ENCODE results near the gene OCA2. TPM values are rescaled to one million over a fixed set of nuclear protein-coding genes. Genes with fewer than 3 reads are reported as not detected.

Gene OCA2
- total and polyA plus RNA-seq, 4 donors = 1.6 to 4.0 (median 2.5) TPM

GRCh38 chr15:27864719-27865118, 234.4 kb downstream of the OCA2 start:
- no peaks in the 10 kb centered on the region for H3K9me3 ChIP-seq (ENCODE audit: control insufficient read depth, low read length)
- no peaks in the 10 kb centered on the region for H3K27me3 ChIP-seq (ENCODE audit: control insufficient read depth in 1 of 2, insufficient read depth in 2 of 2, low read length in 1 of 2)
- 79 to 87% methylated on average over 8 of the region's 8 CpGs for WGBS, 2 donors
- H3K4me1 ChIP-seq (ENCODE audit: control insufficient read depth in 1 of 2, insufficient read depth in 2 of 2, low read length in 2 of 2) = no peaks in the 10 kb centered on the region
- intact Hi-C loops (cut with DNase I) = no loop called here
- no peak overlapping the region for H3K27ac ChIP-seq (ENCODE audit: low read depth in 1 of 2, low read length in 2 of 2)
- no peak for ATAC-seq (ENCODE audit: low FRiP score)
- no peak overlapping the region for H3K4me3 ChIP-seq (ENCODE audit: low read length in 2 of 2)
- DNase-seq = no peak
- H3K36me3 ChIP-seq (ENCODE audit: control insufficient read depth in 1 of 2, insufficient read depth in 2 of 2, low read length in 1 of 2) = no peaks in the 10 kb centered on the region

GRCh38 chr15:27864086-27864485, 235.0 kb downstream of the OCA2 start:
- Histone ChIP-seq H3K4me1 (ENCODE audit: control insufficient read depth in 1 of 2, insufficient read depth in 2 of 2, low read length in 2 of 2) (no peaks in the 10 kb centered on the region), H3K4me3 (ENCODE audit: low read length in 2 of 2) (no peak overlapping the region), H3K36me3 (ENCODE audit: control insufficient read depth in 1 of 2, insufficient read depth in 2 of 2, low read length in 1 of 2) (no peaks in the 10 kb centered on the region), H3K27ac (ENCODE audit: low read depth in 1 of 2, low read length in 2 of 2) (no peak overlapping the region), H3K27me3 (ENCODE audit: control insufficient read depth in 1 of 2, insufficient read depth in 2 of 2, low read length in 1 of 2) (no peaks in the 10 kb centered on the region), H3K9me3 (ENCODE audit: control insufficient read depth, low read length) (no peaks in the 10 kb centered on the region)
- 91 to 97% methylated on average over 2 of the region's 2 CpGs for WGBS, 2 donors
- ATAC-seq (ENCODE audit: low FRiP score) (no peak), DNase-seq (no peak)
- intact Hi-C loops (cut with DNase I) = no loop called here

- Histone ChIP-seq H3K4me1 (ENCODE audit: control insufficient read depth in 1 of 2, insufficient read depth in 2 of 2, low read length in 2 of 2) (no peaks in the 10 kb centered on the region), H3K27ac (ENCODE audit: low read depth in 1 of 2, low read length in 2 of 2) (no peak overlapping the region), H3K27me3 (ENCODE audit: control insufficient read depth in 1 of 2, insufficient read depth in 2 of 2, low read length in 1 of 2) (no peaks in the 10 kb centered on the region), H3K4me3 (ENCODE audit: low read length in 2 of 2) (no peak overlapping the region), H3K9me3 (ENCODE audit: control insufficient read depth, low read length) (no peaks in the 10 kb centered on the region), H3K36me3 (ENCODE audit: control insufficient read depth in 1 of 2, insufficient read depth in 2 of 2, low read length in 1 of 2) (no peaks in the 10 kb centered on the region)
- WGBS, 2 donors = 56 to 68% methylated on average over 6 of the region's 6 CpGs
- intact Hi-C loops (cut with DNase I) = no loop called here
- ATAC-seq (ENCODE audit: low FRiP score) = no peak
- no peak for DNase-seq
These were observed 236.1 kb downstream of the OCA2 start for GRCh38 chr15:27863000-27863399.

- H3K36me3 ChIP-seq (ENCODE audit: control insufficient read depth in 1 of 2, insufficient read depth in 2 of 2, low read length in 1 of 2) = no peaks in the 10 kb centered on the region
- H3K9me3 ChIP-seq (ENCODE audit: control insufficient read depth, low read length) = no peaks in the 10 kb centered on the region
- H3K4me1 ChIP-seq (ENCODE audit: control insufficient read depth in 1 of 2, insufficient read depth in 2 of 2, low read length in 2 of 2) = no peaks in the 10 kb centered on the region
- 80 to 92% methylated on average over 8 of the region's 8 CpGs for WGBS, 2 donors
- H3K27ac ChIP-seq (ENCODE audit: low read depth in 1 of 2, low read length in 2 of 2) = no peak overlapping the region
- no peaks in the 10 kb centered on the region for H3K27me3 ChIP-seq (ENCODE audit: control insufficient read depth in 1 of 2, insufficient read depth in 2 of 2, low read length in 1 of 2)
- intact Hi-C loops (cut with DNase I) = no loop called here
- no peak overlapping the region for H3K4me3 ChIP-seq (ENCODE audit: low read length in 2 of 2)
- ATAC-seq (ENCODE audit: low FRiP score) (no peak), DNase-seq (no peak)
These were observed 237.9 kb downstream of the OCA2 start for GRCh38 chr15:27861171-27861570.

GRCh38 chr15:27855137-27855536, 244.0 kb downstream of the OCA2 start:
- no peak for DNase-seq
- Histone ChIP-seq H3K36me3 (ENCODE audit: control insufficient read depth in 1 of 2, insufficient read depth in 2 of 2, low read length in 1 of 2) (no peaks in the 10 kb centered on the region), H3K9me3 (ENCODE audit: control insufficient read depth, low read length) (peaks cover 3% of the 10 kb centered on the region), H3K4me1 (ENCODE audit: control insufficient read depth in 1 of 2, insufficient read depth in 2 of 2, low read length in 2 of 2) (no peaks in the 10 kb centered on the region), H3K27ac (ENCODE audit: low read depth in 1 of 2, low read length in 2 of 2) (no peak overlapping the region), H3K4me3 (ENCODE audit: low read length in 2 of 2) (no peak overlapping the region), H3K27me3 (ENCODE audit: control insufficient read depth in 1 of 2, insufficient read depth in 2 of 2, low read length in 1 of 2) (no peaks in the 10 kb centered on the region)
- WGBS, 2 donors = 93 to 97% methylated on average over 4 of the region's 4 CpGs
- no peak for ATAC-seq (ENCODE audit: low FRiP score)
- intact Hi-C loops (cut with DNase I) = no loop called here

GRCh38 chr15:27854601-27855000, 244.5 kb downstream of the OCA2 start:
- Histone ChIP-seq H3K27me3 (ENCODE audit: control insufficient read depth in 1 of 2, insufficient read depth in 2 of 2, low read length in 1 of 2) (no peaks in the 10 kb centered on the region), H3K27ac (ENCODE audit: low read depth in 1 of 2, low read length in 2 of 2) (no peak overlapping the region), H3K4me3 (ENCODE audit: low read length in 2 of 2) (no peak overlapping the region), H3K36me3 (ENCODE audit: control insufficient read depth in 1 of 2, insufficient read depth in 2 of 2, low read length in 1 of 2) (no peaks in the 10 kb centered on the region), H3K4me1 (ENCODE audit: control insufficient read depth in 1 of 2, insufficient read depth in 2 of 2, low read length in 2 of 2) (no peaks in the 10 kb centered on the region), H3K9me3 (ENCODE audit: control insufficient read depth, low read length) (peaks cover 3% of the 10 kb centered on the region)
- DNase-seq (no peak), ATAC-seq (ENCODE audit: low FRiP score) (no peak)
- WGBS, 2 donors = 88 to 91% methylated on average over 10 of the region's 10 CpGs
- intact Hi-C loops (cut with DNase I) = no loop called here

GRCh38 chr15:27853624-27854455, 245.3 kb downstream of the OCA2 start:
- 93% methylated on average over 15 of the region's 15 CpGs for WGBS, 2 donors
- no peaks in the 10 kb centered on the region for H3K4me1 ChIP-seq (ENCODE audit: control insufficient read depth in 1 of 2, insufficient read depth in 2 of 2, low read length in 2 of 2)
- H3K4me3 ChIP-seq (ENCODE audit: low read length in 2 of 2) = no peak overlapping the region
- no peak for DNase-seq
- intact Hi-C loops (cut with DNase I) = no loop called here
- no peaks in the 10 kb centered on the region for H3K36me3 ChIP-seq (ENCODE audit: control insufficient read depth in 1 of 2, insufficient read depth in 2 of 2, low read length in 1 of 2)
- no peaks in the 10 kb centered on the region for H3K27me3 ChIP-seq (ENCODE audit: control insufficient read depth in 1 of 2, insufficient read depth in 2 of 2, low read length in 1 of 2)
- H3K27ac ChIP-seq (ENCODE audit: low read depth in 1 of 2, low read length in 2 of 2) = no peak overlapping the region
- peaks cover 3% of the 10 kb centered on the region for H3K9me3 ChIP-seq (ENCODE audit: control insufficient read depth, low read length)
- ATAC-seq (ENCODE audit: low FRiP score) = no peak

GRCh38 chr15:27851858-27852210, 247.3 kb downstream of the OCA2 start:
- DNase-seq (no peak), ATAC-seq (ENCODE audit: low FRiP score) (no peak)
- peaks cover 3% of the 10 kb centered on the region for H3K9me3 ChIP-seq (ENCODE audit: control insufficient read depth, low read length)
- no peaks in the 10 kb centered on the region for H3K36me3 ChIP-seq (ENCODE audit: control insufficient read depth in 1 of 2, insufficient read depth in 2 of 2, low read length in 1 of 2)
- H3K27me3 ChIP-seq (ENCODE audit: control insufficient read depth in 1 of 2, insufficient read depth in 2 of 2, low read length in 1 of 2) = no peaks in the 10 kb centered on the region
- 77 to 80% methylated on average over 4 of the region's 4 CpGs for WGBS, 2 donors
- intact Hi-C loops (cut with DNase I) = no loop called here
- H3K4me1 ChIP-seq (ENCODE audit: control insufficient read depth in 1 of 2, insufficient read depth in 2 of 2, low read length in 2 of 2) = no peaks in the 10 kb centered on the region
- no peak overlapping the region for H3K4me3 ChIP-seq (ENCODE audit: low read length in 2 of 2)
- no peak overlapping the region for H3K27ac ChIP-seq (ENCODE audit: low read depth in 1 of 2, low read length in 2 of 2)
